Kasumi-1 (cell line): ENCODE results near the gene AFAP1.
A peak's percentile ranks its signal among the peaks of the same experiment; 100 is the strongest.

Source experiments
- DNase-seq, 2 experiments: peaks; one replicate each; lab custom pipeline; 2025; lab: John Stamatoyannopoulos, UW

Gene AFAP1

DNA sequence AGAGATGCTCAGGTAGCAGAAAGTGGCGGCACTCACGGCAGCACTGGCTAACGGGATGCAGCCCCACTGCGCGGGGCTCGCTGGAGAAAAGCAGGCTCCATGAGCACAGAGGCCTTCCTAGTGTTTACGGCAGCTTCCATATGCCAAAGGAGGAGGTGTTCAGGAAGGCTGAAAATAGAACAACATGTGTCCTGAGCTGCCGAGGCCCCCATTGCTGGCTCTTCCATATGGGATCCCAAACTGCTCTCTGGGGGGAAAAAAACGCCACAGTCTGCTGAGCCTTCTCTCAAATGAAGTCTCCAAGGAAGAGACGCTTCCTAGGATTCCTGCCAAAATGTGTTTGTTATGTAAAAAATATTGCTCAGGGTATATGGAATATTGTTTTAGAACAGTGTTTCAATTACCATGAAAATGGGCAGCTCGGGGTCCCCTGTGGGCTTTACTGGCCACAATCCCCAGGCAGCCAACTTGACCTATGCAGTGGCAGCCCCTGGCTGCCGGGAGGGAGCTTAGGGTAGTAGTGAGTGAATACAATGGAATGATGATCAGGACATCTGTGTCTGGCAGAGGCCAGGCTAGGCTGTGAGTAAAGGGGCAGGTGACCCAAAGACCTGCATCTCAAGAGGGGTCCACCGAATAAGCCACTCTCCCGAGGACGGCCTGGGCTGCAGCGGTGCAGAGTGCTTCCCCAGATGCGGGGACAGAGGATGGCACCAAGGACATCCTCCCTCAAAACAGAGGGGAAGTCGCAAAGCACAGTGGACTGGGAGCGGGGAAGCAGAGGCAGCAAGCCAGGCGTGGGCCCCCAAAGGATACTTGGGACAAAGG, 170.1 kb downstream of the AFAP1 start:
- no peak for DNase-seq

DNA sequence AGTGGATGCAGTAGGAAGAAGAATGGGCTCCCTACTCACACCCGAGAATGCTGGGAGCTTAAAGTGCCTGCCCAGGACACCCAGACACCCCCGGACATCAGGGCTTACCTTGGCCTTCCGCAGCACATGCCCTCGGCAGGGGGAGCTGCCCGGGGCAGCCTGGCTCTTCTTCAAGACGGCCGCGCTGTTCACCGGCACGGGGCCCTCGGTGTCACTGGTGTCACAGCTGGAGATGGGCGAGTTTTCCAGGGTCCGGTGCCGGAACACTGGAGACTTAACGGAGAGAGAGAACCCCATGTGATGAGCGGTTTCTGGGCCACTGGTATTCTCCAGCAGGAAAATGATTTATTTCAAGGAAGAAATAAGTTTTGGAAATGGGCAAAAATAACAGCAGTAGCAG, 170.9 kb downstream of the AFAP1 start:
- no peak for DNase-seq

DNA sequence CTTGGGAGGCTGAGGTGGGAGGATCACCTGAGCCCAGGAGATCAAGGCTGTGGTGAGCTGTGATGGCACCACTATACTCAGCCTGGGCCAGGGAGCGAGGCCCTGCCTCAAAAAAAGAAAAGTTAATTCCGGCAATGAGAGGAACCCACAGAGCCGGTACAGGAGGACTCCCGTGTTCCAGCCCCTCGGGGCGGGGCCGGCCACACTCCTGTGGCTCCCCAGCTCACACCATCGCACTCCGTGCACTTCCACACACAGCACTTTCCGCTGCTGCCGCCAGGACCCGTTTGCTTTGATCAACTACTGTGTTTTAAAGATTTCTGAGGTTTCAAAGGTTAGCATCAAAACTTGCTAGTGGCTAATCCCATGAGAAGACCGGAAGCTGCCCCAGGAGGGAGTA, 171.7 kb downstream of the AFAP1 start:
- no peak for DNase-seq

DNA sequence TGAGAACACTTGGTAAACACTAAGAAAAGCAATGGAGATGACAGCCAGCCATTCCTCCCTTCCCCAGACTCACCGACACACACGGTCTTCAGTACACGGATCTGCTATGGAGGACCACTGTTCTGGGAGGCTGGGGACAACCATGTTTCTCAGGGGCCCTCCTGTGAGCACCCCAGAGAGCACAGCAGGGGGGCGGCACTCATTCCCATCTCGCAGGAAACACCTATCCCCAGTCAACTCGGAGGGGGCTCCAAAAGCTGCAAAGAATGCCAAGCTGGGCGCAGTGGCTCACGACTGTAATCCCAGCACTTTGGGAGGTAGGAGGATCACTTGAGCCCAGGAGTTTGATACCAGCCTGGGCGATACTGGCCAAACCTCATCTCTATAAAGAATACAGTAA, 172.1 kb downstream of the AFAP1 start:
- no peak for DNase-seq

DNA sequence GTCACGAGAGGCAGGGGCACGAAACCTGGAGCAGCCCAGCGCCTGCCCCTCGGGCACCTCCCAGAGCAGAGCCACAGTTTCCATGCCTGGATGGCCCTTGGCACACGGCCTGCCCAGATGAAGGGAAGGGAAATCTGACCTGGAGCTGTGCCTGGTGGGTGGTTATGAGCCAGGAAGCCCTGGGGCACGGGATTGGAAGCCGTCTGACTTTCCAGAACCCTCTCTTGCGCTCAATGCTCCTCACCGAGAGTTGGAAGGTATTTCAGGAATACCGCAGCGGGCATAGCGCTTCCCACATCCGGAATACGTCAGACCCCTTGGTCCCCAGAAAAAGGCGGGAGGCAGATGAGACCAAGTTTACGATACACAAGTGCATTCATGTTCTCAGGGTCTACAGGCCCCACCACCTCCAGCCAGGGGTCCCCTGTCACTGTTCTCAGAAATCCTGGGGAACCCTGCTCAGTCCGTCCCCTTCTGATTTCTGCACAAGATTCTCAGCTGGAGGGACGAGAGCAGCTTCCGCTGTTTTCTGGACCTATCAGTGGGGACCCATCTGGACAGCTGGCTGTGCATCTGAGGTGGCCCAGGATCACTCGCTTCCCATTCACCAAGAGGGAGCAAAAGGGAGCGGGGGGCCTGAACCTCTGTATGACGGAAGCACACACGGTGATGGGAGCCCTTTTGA, 172.9 kb downstream of the AFAP1 start:
- DNase-seq, result no peak

DNA sequence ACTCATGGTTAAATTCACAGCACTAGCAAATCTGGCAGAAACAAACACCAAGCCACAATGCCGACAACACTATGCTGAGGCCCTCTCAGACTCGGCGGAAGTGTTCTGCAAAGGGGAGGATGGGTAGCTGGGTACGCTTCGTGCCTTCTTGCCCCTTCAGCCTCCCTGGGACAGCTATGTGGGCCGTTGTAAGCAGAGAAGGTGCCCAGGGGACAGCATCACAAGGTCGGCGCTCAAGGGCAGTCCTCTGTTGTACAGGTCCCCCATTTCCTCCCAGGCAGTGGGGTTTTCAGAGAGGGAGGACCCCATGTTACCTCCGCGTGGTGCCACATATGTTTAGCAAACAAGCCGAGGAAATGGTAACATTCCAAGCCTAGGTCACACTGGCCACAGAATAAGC, 173.6 kb downstream of the AFAP1 start:
- DNase-seq, result no peak

DNA sequence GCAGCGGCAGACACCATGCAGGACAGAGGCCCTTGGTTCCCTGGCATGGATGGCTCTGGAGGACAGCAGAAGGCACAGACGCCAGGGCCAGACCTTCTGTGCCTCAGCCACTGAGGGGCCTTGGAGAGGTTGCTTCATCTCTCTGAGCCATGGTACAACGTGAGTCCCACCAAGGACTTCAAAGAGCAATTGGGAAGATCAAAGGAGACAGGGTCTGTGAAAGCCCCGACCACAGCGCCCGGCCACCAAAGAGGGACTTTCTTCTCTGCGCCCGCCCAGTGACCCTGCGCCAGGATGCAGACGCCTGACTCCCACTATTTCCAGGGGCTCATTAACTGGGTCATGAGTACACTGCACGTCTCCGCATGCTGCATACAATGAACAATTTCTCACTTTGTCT, 174.0 kb downstream of the AFAP1 start:
- DNase-seq, result no peak

DNA sequence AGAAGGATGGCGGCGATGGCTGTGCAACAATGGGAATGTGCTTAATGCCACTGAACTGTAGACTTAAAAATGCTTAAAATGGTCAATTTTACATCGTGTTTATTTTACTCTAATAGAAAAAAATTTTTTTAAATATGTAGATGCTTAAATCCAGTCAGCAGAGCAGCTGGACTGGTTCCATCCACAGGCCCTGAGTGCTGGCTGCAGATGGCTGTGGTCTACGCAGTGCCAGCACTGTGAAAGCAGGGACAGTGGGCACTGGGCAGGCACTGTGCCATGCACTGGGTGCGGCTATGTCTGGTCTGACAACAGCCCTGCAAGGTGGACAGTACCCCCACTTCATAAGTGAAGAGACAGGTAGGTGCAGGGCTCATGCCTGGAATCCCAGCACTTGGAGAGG, 175.2 kb downstream of the AFAP1 start:
- no peak for DNase-seq

DNA sequence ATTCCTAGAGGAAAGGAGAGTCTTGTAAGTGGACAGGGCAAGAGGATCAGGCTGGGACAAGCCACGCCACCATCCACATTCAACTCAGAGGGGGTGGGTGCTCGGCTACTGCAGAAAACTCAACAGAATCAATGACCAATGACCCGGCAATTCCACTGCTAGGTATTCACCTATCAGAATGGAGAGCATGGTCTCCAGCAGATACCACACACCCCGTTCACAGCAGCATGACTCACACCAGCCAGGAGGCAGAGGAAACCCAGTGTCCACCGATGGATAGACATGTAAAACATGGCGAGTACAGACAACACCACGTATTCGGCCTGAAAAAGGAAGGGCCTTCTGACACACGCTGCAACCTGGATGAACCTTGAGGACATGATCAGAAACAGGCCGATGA, 175.9 kb downstream of the AFAP1 start:
- DNase-seq, result no peak

DNA sequence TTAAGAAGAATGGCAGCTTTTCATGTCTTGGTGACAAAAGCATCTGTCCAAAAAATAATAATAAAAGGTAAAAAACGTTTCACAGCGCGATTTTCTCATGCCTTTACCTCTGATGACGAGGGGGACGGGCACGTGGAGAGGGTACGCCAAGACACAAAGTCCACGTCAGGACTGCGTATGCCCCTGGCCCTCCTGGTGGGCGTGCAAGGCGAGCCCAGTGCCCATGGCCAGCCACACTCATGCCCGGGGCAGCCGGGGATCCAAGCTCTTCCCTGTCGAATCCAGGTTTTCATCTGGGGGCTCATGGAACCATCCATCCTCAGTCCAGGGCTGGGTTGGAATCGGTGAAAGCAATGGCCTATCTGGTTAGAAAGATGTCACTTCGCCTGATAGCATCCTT, 176.6 kb downstream of the AFAP1 start:
- no peak for DNase-seq

DNA sequence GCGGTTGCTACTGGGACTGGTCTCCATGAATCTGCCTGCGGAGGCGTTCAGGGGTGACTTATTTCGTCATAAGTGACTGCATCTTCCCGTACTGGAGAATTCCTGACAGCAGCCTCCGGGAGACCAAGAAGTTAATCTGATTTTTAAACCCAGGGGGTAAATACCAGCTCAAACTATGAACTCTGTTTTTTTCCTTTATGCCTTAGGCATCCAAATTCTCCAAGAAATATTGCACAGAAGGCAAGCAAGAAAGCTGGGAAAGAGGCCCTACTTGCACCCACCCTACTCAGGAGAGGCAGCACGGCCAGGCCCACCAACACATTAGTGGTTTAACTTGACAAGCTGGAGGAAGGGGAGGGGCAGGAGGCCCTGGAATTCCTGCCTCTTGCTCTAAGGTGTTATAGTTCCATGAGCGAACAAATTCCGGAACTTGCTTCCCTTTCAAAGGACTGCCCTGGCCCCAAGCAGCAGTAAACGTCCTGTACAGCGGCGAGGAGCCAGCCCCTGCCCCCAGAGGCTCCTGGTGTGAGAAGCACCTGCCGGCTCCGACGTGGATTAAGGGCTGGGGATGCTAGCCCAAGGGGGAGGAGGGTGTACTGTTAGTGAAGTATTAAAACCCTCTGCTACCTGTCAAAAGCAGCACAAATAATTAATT, 177.2 kb downstream of the AFAP1 start:
- DNase-seq, result no peak

DNA sequence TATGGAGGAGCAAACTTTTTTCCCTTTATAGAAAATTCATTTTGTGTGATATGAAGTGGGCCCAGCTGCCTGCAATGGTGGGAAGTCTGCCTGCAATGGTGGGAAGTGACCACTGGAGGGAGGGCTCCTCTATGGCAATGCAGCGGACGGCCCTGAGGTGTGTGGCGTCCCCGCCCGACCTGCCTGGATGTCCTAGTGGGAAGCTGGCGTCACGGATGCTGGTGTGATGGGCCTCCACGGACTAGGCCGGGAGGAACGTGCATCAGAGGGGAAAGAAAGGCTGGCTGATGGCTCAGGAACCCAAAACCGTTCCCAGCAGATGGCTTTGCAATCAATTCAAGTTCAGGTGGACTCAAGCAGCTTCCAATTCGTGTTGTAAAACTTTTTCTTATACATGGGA, 177.9 kb downstream of the AFAP1 start:
- DNase-seq, result peak; percentile 46 to 58

DNA sequence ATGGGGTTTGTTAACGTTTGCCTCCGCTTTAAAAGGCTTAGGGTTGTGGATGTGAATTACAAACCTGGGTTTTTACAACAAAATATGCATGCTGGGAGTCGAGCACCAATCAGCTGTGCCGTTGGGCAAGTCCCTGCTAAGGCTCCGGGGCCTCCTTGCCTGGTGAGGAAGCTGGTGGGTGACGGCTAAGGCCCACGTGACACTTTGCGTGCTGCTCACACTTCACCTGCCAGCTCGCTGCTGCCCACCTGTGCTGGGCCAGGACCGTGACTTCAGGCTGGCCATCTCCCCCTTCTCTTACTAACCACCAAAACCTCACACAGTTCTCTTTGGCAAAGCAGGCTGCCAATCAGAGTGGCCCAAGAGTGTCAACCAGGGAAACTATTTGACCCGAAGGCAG, 178.3 kb downstream of the AFAP1 start:
- DNase-seq, result no peak

DNA sequence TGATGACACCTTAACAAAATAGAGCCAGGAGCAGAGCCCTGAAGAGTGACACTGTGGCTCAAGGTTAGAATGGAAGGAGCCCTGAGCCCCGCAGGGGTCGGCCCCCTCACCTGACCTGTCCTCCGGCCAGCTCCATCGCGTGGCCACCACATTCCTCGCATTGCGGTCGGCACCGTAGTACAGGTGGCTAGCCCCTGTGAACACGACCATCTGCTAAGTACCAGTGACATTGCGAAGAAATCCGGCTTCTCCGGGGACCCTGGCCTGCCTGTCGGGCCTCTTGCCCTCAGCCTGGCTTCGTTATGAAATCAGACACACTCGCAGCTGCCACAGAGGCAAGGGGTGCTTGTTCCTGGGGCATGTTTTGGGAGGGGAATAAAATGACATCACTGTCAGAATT, 179.0 kb downstream of the AFAP1 start:
- no peak for DNase-seq

DNA sequence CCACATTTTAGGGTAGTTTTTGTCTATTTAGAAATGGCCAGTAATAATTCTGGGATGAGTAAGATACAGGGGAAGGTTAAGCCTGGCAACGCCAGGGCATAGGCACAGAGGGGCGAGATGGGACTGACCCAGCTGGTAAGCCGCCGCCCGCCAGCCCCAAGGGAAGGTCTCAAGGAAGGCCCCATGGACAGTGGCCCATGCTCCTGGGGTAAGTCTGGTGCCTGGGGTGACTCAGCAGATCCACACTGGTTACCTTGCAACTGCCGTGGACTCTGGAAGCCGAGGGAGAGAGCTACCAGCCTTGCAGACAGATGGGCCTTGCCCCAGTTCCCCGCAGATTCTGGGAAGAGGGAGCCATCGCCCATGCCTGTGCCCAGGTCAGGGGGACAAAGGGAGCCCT, 179.4 kb downstream of the AFAP1 start:
- DNase-seq, result no peak

DNA sequence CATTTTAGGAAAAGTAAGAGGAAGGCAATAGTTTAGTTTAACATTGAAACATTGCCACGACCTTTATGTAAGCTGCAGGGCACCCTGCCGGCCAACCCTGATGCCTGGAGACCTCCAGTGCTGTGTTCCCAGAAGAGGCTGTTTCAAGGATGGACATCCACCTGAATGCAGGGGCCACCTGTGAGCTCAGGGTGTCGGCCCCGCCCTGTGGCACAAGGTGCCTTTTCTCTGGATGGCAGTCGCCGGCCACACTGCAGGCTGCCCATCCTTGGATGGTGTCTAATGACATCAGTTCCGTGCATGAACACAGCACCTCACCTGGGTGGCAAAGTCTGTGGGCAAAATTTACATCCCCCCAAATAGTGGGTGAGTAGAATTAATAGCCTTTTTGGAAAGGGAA, 180.0 kb downstream of the AFAP1 start:
- DNase-seq, result no peak

DNA sequence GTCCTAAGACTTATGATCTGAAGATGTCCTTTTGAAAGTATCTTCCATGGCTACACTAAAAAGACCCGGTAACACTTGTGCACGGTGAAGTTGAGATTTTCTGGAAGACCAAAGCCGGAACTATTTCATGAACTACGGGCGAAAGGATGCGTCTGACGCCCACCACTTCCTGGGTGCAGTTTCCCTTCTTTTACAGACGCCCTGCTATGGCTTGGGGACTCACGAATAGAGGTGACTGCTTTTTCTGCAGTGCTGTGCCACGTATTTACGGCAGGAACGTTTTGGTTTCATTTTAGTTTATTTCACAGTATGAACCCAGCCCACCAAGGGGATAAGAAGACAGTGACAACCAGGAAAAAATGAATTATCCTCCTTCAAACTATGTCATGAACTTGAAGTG, 180.4 kb downstream of the AFAP1 start:
- DNase-seq, result peak; percentile 55 to 70

DNA sequence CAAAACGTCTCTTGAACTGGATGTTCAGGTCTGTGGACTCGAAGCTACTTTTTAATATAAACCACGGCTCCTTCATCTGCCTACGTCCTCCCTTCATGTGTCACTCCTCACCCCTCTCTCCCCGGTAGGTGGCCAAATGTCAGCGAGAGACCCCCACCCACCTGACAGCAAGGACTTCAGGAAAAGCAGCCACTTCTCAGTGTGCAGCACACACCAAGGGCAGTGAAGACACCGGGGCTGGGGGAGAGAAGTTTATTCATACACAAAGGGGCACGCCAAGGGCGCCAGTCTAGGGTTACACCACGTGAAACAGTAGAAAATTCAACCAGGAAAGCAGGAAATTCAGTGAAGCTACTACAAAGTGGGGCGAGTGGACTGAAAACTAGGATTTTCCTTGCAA, 181.2 kb downstream of the AFAP1 start:
- no peak for DNase-seq

DNA sequence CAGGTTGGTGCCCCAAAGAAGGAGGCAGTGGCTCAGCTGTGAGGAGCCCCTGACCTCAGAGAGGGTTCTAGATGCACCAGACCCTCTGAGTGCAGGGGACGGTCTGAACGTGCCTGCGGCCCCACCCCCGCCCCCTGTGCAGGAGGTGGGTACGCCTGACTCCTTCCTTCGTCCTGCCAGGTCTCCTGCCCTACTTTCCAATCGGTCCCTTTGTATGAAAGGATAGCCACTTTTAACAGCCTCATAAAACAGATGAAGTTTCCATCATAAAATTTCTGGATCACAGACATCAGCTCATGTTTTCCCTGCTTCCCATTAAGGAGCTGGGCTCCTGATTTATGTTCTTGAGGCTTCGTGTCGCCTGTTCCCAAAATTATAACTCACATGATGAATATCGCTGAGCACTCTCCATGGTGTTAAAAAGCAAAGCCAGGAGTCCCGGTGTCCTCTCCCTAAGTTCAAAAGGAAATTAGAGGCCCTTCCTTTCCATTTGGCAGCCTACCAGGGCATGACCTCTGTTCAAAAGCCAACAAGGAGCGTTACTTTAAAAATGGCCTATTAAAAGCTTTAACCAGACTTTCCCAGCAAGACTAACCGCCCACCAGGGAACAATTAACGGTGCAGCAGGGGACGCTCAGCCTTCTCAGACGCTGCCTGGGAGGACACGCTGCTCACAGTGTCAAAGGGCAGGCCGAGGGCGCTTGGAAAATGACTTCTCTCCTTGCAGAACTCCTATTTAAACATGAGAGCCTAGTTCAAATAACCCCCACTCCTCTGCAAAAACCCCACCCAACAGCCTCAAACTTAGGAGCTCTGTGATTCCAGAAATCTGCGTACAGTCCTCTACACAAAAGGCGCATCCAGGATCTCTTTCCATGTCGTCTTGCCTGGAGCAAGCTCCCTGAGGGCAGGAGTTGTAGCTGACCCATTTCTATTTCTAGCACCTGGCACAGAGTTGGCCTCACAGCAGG, 181.9 kb downstream of the AFAP1 start:
- DNase-seq, result no peak

DNA sequence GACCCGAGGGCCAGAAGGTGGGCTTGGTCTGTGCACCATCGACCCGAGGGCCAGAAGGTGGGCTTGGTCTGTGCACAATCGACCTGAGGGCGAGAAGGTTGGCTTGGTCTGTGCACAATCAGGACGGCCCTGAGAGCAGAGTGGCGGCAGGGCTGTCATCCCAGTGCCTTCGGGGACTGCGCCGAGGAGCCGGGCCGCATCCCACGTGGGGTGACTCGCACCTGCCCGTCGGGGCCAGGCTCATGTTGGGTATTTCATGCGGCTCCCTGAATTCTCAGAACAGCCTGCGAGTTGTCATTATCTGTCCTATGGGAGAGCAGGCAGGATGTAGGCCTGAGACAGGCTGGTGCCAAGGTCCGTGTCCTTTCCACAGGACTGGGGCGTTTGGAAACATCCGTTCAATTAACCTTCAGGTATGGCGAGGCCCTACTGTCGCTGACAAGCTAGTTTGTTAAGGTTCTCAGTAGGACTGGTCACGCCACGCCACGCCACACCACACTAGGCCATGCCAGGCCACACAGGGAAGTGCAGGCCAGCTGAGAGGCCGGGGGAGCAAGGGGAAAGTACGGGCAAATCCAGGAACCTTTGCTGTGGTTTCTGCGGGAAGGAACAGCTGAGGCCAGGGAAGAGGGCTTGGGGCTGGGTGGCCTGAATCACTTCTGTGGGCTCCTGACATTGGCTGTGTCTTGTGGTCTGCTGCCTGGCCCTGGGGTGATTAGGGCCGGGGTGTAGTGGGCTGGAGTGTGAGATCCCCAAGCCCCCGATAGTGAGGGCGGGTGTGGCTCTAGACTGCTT, 182.9 kb downstream of the AFAP1 start:
- DNase-seq, result no peak

DNA sequence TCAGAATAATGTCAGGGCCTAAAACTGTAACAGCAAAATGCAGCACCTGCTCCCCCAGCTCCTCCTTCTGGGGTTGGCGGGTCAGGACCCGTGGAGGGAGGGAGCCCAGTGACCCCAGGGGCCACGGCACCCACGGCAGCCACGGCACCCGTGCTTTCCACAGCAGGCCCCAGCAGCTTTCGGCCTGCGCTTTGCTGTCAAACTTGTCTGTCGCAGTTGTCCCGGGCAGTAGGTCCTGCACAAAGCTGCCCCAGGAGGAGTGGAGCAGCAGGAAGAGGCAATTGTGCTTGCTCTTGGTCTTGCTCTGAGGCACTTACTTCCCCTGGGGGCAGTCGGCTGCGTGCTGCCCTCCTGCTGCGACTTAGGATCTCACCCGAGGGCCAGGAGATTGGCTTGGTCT, 183.6 kb downstream of the AFAP1 start:
- no peak for DNase-seq
